MV-4-11 (cell line): ENCODE data around the gene HDAC4.

ENCODE experiments used
- DNase-seq: peaks from one replicate; lab custom pipeline; 2025; lab: John Stamatoyannopoulos, UW

Gene HDAC4

DNA sequence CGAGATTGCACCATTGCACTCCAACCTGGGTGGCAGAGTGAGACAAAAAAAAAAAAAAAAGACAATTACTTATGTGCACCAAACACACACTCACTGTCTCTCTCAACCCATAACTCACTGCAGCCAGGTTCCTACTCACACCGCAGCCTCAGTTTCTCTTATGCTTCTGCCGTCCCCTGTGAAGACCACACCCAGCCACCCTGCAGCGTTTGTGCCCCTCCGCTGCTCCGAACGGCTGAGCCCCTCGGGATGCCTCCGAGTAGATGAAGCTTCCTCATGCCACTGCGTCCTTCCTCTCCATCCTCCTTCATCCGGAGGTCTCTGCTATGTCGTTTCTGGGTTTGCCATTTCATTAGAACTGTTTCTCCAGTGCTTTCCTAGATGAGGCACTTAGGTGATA is 392.8 kb downstream of the HDAC4 start:
- no peak for DNase-seq

DNA sequence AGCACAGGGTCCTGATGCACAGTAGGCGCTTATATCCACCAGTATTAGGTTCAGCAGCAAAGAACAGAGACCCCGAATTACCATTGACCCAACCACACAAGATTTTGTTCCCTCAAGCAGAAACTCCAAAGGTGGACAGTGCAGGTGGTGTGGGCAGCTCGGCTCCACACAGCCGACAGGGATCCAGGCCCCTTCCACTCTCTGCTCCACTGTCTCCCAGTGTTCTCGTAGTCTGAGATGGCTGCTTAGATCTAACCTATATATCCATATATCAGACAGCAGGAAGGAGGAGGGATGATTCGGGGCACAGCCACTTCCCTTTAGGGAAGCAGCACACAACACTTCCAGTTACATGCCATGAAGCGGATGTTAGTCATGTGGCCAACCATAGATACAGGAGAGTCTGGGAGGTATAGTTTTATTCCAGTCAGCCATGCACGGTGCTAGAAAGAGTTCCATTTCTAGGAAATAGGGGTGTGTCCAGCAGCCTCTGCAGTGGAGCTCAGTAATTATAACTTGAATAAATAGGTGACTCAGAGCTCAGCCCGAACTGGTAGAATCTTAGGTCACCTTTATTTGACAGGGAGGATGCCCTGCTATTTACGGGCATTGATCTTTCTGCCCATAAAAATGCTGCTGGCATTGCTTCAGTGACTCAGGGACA is 394.1 kb downstream of the HDAC4 start:
- no peak for DNase-seq

DNA sequence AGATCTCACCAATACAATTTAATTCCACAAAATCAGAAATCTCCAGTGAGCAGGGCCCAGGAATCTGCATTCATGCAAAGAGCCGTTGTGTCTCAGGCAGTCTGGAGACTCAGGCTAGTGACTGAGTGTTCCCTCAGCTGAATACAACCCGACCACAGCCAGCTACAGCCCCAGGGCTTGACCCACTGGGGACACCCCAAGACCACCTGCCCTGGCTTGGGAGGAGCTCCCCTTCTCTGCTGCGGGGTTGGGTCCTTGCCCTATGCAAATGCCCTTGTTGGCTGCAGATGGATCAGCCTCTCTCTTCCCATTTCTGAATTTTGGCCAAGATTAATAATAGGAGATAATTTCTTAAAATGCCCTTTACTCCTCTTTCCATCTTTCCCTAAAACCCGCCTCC is 395.2 kb downstream of the HDAC4 start:
- no peak for DNase-seq

DNA sequence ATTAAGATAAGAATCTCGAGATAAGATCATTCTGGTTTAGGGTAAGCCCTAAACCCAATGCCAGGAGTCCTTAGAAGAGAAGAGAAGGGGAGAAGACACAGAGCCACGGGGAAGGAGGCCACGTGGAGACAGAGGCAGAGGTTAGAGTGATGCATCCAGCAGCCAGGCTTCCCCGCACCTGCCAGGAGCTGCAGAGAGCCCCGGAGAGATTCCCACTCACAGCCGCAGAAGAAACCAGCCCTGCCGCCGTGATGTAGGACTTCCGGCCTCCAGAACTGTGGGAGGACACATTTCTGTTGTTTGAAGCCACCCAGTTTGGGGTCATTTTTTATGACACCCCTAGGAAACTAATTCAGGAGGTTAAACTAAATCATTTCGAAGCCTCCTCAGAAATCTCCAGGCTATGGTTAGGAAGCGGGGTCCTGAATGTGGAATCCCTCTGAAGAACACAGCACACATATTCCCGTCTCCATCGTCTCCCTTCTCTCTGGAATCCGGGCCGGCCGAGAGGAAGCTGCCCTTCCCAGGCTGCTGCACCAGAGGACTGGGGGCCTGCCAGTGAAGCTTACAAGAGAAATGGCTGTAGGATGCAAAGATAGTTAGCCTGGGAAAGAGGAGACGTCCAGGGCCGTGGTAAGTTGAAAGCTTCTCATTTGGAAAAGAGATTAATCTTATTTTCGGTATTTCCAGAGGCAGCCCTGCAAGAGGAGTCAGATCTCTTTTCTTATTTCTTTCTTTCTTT is 396.4 kb downstream of the HDAC4 start:
- no peak for DNase-seq

DNA sequence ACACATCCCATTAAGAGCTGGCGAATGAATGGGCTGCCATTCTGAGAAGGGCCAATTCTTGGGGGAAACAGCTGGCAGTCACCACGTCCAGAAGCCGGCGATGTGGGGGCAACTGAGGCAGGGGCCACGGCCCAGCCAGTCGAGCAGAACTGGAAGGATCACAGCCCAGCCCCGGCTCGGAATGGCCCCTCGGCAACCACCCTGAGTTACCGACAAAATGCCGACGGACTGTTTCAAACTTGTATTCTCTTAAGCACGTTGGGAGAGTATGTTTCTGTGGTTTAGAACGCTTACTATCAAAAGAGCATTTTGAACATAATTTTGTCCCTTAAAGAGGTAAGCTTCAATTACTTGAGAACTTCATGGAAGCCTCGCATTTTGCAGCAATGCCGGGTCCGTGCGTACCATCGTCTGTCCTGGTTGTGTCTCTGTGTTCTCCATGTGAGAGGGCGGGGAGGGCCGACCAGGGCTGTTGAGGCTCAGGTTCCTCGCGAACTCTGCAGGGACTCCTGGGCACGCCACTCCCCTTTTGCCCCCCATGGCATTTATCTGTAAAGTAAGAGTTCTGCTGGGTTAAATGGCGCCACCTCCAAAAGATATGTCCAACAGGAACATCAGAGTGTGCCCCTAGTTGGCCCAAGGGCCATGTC is 397.1 kb downstream of the HDAC4 start:
- DNase-seq = no peak

DNA sequence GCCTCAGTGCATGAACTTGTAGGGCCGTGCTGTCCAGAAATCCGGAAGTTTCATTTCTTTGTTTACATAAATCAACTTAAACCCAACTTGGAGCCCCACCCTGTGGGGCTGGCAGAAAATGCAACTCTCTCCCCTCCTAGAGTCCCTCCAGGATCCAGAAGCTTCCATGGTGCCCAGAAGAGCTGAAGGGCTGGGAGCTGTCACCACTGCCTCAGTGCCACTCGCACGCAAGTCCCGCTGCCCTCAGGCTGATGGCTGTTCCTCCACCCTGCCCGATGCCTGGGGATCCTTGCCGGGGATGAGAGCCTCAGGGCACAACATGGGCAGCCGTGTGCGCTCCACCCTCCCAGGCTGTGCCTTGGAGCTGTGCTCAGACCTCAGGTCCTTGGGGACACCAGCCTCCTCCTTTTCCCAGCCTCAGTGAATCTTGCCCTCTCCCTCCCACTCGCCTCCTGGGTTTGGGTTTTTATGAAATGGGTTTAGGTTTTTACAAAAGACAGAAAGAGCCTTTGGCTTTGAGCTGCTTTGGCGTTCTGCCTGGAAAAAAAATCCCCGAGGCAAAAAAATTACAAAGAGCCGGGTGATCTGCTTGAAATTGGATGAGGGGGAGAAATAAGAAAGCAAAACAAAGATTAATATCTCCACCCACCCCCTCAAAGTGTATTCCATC is 397.7 kb downstream of the HDAC4 start:
- no peak for DNase-seq

DNA sequence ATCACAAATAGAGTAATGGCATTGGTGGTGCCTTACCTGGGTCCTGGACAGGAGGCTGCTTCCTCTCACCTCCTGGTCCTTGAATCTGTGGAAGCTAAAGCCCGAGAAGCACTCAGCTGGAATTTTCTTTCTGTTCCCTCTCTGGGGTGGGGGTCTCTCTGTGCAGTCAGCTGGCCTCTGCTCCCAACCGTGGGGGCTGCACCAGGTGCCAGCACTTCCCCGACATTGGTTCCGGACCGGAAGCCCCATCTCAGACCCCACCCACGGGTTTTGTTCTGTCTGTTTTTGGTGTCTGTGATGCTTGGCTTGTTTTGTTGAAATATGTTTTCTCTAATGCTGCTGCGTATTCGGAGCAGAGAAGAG is 398.2 kb downstream of the HDAC4 start:
- no peak for DNase-seq

DNA sequence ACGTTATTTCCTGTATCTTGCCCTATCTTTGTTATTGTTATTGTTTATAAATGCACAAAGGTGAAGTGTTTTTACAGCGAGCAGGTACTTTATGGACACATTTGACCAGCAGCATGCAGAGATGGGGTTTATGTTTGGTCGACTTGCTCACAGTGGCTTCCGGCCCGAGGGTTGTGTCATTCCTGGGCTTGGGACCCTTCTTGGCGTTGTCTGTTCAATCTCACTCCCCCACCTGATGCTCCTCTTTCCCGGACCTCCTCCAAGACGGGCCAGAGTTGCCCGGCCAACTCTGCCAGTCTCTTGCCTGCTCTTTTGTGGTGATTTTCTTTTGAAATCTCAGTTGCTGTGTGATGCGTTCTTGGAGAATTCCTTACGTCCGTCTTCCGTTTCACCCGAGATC is 399.0 kb downstream of the HDAC4 start:
- no peak for DNase-seq

DNA sequence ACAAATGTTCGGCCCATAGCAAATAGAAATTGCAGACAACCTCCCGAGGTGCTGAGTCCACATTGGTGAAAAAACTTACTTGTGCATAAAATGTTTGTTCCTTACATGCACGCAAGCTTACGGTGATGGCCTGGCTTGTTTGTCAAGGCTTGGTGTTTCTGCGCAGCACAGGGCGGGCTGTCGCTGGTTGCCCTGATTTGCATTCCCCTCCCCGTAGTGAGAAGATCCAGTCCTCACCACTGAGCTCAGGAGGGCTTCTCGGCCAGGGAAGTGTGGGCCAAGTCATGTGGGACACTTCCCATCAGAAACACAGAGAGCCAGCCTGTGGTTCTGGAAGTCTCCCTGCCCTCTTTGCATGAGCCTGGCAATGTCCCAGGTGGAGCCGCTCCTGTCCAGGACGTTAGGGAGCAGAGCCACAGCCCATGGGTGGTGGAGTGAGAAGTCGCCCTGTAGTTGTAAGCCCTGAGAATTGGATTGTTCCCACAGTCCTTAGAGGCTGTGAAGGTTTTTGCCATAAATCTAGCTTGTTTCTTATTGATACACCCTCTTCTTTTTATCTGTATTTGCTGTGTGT is 400.2 kb downstream of the HDAC4 start:
- no peak for DNase-seq

DNA sequence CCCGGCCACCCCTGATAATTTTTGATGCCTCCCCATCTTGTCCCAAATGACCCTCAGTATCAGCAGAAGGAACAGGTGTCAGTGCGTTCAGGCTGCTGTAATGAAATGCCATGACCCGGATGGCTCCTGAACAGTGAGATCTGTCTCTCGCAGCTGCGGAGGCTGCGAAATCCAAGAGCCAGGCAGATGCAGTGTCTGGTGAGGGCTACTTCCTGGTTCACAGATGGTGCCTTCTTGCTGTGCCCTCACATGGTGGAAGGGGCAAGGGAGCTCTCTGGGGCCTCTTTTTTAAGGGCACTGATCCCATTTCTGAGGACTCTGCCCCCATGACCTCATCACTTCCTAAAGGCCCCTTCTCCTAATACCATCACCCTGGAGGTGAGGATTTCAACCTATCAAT is 400.7 kb downstream of the HDAC4 start:
- no peak for DNase-seq

DNA sequence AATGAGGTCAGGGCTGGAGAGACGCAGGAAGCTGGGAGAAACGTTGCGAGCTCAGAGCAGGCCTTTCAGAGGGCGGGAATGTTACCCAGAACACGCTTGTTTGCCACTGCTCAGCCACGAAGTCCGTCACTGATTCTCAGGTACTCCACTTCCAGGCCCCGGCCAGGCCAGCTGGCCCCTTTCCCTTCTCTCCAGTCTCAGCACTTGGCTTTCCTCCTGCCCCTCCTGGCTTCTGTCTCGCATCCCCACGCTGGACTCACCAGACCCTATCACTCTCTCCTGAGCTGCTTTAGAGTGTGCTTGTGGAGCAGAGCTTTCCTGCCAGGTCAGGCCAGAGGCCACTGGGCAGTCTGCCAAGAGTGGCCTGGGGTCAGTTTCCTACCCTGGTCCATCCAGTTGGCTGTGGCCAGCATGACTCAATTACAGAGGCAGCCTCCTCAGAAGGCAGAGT is 401.5 kb downstream of the HDAC4 start:
- no peak for DNase-seq

DNA sequence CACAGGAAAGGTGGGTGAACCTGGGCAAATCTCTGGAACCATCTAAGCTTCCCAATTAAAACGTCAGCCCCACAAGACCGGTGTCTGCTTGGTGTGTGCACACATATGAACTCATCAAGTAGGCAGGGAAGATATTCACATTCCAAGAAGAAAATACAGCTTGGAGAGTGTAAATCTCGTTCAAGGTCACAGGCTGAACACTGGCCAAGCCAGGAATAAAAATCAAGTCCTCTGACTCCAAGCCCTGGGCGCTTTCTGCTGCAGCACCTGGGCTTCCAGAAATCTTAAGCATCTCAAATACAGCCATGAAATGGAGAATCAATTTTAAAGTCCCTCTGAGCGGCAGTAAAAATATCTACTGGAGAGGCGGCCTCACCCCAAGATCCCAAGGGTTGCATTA is 402.0 kb downstream of the HDAC4 start:
- no peak for DNase-seq
